ENCODE measurements around the gene TPPP3.
"Not testable (repeated sequence)": the region's sequence is repeated elsewhere in the genome, so short reads cannot be mapped to it uniquely, and the experiment has no call there.

TPPP3 gene

GRCh38 chr16:67425580-67425979, 32.3 kb upstream of the TPPP3 start:
- no peak for DNase-seq

GRCh38 chr16:67425061-67425460, 31.8 kb upstream of the TPPP3 start:
- DNase-seq: no peak

- DNase-seq: no peak
Measured at GRCh38 chr16:67424261-67424615, 30.9 kb upstream of the TPPP3 start.

DNA sequence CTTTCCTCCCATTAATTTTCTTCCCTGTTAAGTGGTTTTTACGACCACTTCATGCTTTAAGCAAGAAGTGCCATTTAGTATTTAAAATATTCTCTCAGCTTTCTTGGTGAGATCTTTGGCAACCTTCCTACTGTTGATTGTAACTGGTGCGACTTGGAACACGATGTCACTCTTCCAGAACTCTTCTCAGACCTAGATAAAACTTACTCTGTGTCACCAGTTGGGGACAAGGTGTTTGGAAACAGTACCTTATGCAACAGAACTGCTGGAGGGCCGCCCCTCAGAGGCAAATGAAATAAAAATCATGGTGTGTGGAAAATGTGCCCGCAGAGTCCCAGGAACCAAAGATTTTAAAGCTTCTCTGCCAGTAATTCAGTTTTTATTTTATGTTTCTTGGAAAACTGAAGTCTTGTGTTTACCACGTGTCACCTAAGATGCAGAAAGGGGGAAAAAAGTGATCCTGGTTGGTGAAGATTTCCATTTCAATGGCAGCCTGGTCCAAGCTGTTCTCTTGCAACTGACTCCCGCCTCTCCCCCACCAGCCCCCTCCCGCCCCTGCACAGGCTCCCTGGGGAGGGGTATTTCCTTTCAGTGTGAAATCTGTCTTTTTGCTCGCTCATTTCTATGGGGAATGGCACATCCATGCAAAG, 30.4 kb upstream of the TPPP3 start:
- no peak for DNase-seq

DNA sequence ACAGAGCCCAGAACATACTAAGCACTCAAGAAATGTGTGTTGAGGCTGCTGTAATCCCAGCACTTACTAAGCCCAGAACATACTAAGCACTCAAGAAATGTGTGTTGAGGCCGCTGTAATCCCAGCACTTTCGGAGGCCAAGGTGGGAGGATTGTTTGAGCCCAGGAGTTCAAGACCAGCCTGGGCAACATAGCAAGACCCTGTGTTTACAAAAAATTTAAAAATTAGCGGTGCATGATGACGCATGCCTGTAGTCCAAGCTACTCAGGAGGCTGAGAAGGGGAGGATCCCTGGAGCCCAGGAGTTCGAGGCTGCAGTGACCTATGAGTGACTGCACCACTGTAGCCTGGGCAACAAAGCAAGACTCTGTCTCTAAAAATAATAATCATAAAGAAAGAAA, 29.7 kb upstream of the TPPP3 start:
- no peak for DNase-seq

- DNase-seq: no peak
Measured at GRCh38 chr16:67421030-67421429, 27.7 kb upstream of the TPPP3 start.

DNA sequence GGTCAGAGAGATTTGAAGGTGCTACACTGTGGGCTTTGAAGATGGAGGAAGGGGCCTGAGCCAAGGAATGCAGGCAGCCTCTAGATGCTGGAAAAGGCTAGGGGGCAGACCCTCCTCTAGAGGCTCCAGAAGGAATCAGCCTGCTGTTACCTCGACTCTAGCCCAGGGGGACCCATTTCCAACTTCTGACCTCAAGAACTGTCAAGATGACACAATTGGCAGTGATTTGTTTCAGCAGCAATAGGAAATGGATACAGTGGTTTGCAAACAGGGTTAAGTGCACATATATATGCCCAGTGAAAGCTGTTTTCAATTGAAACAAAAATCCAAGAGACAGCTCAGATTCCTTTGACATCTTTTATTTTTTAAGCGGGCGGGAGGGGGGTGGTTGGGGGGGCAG, 26.6 kb upstream of the TPPP3 start:
- DNase-seq: no peak

DNA sequence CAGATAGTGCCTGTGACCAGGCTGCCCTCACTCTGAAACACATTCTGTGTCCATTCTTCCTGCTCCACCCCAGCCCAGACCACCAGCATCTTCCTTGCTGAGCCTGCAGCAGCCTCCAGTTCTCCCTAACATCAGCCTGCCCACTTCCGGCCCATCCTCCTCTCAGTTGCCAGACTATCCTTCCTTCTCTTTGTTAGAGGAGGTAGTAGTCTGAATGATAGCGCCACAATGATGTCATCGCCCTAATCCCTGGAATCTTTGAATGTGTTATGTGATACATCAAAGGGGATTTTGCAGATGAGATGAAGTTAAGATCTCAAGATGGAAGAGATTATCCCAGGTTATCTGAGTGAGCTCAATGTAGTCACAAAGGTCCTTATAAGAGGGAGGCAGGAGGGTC, 26.2 kb upstream of the TPPP3 start:
- no peak for DNase-seq

DNA sequence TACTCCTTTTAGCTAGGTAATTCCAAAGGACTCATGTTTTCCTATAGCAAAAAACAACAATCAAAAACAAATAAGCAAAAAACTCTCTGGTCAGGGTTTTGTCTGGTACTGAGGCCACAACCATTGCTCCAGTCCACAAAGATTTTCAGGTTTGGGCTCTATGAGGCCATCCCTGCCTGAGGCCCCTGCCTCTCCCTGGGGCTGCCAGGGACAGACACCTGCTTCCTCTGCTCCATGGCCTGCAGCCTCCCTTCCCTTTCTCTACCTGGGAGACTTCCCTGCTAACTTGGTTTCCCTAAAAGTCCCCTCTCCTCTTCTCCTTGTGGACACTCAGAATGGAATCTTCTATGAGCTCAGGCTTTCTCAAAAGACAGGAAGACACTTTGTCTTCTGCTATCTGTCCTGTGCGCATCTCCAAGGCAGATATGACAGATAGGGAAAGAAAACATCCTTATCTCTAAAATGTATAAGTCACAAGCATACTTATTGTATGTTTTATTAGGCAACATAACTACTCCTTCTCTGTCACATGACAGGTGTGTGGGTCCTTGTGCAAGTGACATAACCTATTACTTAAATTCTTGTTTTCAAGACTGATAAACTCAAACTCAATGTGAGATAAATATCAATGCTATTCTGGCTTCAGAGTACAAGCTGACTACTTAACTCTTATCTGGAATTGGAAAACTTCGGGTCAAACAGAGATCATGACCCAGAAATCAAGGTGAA, 24.2 kb upstream of the TPPP3 start:
- DNase-seq: no peak

- peak; percentile 40 to 44 for DNase-seq
Measured at GRCh38 chr16:67415872-67416793, 22.8 kb upstream of the TPPP3 start, which contains the start of gene ZDHHC1. Gene ZDHHC1 (minus strand): TSS chr16:67416477. CDS start chr16:67407775, 8,702 bp downstream.

GRCh38 chr16:67415421-67415820, 22.1 kb upstream of the TPPP3 start:
- not testable (repeated sequence) for DNase-seq

DNA sequence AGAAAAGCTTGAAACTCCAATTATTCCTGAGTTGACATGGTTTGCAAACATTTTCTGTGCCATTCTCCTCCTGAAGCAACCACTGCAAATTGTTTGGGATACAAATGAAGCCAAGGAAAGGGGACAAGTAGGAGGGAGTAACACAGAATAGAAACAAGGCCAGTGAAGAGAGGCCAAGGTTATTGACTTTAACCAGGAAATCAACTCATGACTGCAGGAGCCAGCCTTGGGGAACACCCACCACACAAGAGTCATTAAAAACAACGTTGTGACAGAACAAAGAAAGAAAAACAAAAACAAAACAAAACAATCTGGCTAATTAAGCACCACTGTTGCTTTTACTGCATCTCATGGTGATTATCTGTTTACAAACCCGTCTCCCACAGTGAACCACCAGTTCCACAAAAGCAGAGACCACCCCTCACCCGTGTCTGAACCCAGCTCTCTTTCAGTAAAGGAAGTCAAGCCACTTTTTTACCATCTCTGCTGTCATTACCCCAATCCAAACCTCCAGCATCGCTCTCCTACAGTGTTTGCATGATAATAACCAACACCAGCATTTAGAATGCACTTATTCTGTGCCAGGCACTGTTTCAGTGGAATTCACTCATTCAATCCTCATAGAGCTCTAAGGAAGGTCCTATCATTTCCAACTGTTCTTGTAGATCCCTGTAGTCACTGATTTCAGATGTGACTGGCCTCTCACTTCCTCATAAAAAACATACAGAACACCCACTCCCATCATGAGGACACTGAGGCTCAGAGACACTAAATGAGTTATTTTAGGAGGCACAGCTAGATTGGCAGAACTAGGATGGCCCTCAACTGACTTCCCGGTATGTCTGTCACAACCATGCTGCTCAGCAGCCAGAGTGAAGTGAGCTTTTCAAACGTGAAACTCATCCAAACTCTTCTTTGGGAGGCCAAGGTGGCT, 20.9 kb upstream of the TPPP3 start:
- no peak for DNase-seq

DNA sequence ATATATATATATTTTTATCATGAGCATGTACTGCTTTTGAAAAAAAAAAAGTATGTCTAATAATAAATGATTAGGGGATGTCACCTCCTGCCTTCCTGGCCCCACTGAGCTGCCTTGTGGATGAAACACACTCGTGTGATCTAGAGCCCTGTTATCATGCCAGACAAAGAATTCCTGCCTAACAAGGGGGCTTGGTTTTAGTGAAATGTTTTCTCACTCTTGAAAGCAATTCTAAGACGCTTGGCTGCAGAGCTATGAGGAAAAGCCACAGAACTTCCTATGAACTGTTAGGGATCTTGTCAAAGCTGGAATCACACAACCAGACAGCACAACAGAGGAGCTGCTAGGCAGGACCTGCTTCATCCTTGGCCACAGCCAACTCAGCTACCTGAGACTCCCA, 19.0 kb upstream of the TPPP3 start:
- DNase-seq: no peak

- no peak for DNase-seq
Measured at GRCh38 chr16:67411339-67411738, 18.0 kb upstream of the TPPP3 start.

DNA sequence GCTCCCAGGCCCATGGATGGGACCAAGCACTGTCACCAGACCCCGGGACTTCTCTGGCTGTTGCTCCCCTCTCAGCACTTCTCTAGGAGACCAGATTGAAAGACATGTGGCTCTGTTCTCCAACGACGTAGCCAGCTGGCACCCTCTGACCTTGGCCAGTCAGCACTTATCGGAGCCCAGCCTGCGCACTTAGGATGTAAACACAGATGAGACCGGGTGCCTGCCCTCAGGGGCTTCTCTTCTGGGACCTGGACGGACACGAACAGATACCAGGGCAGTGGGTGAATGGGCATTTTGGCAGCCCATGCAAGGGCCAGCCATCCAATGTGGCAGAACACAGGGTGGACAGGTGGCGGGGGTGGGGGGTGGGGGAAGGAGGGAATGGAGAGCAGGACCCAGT, 16.3 kb upstream of the TPPP3 start:
- no peak for DNase-seq

- DNase-seq: no peak
Measured at GRCh38 chr16:67407788-67408452, 14.6 kb upstream of the TPPP3 start.

- DNase-seq: no peak
Measured at GRCh38 chr16:67407176-67407787, 14.0 kb upstream of the TPPP3 start.

DNA sequence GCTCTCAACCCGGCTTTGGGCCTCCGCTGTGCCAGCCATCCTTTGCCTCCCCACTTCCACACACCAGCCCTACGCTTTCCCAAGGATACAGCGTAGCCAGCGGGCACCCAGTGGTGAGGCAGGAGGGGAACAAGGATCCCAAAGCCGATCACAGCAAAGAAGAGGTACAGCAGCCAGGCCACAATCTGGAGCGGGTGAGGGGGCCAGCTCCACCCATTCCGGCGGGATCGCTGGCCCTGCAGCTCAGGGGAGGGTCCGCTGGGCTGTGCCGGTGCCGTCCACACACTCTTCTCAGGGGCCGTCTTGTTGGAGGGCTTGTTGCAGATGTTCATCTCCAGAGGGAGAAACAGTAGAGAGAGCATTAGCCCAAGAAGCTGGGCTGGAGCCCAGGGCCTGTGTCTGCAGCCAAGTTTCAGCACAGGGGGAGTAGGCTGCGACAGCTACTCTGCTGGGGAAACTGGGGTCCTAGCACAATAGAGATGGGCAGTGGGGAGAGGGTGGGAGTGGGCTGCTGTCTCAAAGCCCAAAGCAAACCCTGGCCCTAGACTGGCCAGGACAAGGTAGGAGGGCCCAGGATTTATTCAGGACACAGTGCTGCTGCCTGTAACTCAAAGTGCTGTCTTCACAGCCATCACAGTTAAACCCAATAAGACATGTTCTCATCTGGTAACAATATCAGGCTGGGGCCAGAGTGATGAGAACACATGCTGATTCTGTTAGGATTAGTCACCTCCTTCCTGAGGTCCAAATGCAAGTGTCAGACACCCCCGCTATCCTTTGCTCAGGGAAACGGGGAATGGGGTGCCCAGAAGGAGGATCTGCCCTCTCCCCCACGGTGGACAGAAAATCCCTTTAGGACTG, 13.0 kb upstream of the TPPP3 start:
- no peak for DNase-seq

DNA sequence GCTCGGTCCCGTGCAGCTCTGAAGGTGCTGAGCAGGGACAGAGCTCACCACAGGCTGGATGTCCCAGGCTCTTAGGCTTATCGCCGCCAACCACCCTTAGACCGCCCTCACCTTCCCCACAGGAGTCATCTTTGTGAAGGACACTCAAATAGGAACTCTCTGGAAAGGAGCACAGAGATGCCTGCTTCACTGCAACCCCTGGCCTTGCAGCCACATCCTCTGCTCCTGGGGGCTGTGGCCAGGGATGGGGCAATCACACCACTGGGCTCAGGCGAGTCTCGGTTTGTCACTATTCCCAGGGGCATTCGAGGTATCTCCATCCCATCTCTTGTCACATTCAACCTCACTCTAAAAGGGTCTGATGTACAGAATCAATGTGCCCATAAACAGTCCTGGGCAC, 12.0 kb upstream of the TPPP3 start:
- no peak for DNase-seq

DNA sequence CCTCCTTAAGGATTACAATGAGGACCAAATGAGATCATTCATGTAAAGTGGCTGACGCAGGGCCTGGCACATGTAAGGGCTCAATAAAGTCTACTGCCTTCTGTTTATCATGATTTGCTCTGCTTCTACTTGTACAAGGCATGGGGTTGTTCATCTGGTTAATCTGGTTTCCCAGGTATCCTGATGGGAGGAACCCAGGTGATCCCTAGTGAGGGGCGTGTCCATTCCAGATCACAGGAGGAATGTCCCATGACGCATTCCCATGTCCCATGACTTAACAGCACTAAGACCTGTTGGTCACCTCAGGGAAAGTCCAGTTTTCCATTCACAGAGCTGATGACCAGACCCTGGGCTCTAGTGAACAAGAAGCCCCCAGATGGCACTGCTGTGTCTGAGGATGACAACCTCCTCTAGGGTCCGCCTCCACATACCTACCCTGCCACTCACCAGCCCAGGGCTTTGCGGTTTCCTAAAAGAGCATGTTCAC, 11.5 kb upstream of the TPPP3 start:
- no peak for DNase-seq
